Measurements from ENCODE around the gene TEX13D.
"Not testable (repeated sequence)": the region's sequence is repeated elsewhere in the genome, so short reads cannot be mapped to it uniquely, and the experiment has no call there.

The TEX13D gene

DNA sequence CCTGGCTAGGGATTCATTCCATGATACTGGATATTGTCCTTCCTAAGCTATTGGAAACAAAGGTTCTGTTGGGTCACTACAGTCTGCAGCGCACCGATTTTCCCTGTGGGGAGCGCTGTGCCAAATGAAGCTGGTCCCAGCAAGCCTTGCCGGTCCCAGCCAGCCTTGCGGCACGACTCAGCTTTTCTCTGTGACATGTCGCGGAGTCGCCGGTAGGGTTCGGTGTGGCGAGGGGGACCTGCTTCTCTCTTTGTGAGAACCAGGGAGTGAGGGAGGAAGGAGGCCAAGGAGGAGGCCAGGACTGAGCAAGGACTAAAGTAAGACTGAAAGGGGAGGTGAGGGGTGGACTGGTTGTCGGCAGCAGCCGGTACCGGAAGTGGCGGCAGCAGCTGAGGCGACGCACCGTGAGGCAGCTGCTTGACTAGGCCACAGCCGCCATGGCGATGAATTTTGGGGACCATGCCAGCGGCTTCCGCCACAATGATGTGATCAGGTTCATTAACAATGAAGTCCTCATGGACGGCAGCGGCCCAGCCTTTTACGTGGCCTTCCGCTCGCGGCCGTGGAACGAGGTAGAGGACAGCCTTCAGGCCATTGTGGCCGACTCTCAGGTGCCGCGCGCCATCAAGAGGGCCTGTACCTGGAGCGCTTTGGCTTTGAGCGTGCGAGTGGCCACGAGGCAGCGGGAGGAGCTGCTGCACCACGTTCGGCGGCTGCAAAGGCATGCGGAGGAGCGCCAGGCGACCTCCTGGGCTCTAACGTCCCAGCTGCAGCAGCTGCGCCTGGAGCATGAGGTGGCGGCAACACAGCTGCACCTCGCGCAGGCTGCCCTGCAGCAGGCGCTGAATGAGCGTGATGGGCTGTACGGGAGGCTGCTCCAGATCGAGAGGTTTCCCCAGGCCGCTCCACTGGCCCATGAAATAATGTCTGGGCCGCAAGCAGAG, at the start of gene TEX13D:
Gene TEX13D, plus strand, starts transcription at position 180 of the 944 bp plus-strand sequence. Its CDS starts 258 bp downstream, at position 438.
- H3K4me3 ChIP-seq (ENCODE audit: low read length) = no peak within 1 kb of the TSS
- no peak for TF ChIP-seq ZNF274 (IDR thresholded peaks at IDR 0.05; ENCODE audit: low read depth, low read length)

DNA sequence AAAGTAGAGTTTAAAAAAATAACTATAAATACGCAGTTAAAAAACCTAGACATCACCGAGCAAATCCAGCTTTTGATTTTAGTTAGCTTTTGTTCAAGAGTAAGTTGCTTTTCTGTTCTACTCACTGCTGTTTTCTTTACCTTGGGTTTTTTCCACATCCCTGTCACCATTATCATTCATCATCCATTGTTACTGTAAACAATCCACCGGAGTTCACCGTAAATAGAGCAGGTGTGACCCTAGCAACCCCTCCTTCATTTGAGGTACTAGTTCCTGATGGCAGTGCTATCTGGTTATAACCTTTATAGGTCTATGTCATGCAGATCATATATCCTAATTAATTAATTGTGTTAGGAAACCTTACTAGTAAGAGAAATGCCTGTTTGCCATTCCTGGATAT, 43.0 kb upstream of the TEX13D start:
- H3K4me3 ChIP-seq (ENCODE audit: low read length) = no peak overlapping the region
- TF ChIP-seq ZNF274 (IDR thresholded peaks at IDR 0.05; ENCODE audit: low read depth, low read length) = no peak

DNA sequence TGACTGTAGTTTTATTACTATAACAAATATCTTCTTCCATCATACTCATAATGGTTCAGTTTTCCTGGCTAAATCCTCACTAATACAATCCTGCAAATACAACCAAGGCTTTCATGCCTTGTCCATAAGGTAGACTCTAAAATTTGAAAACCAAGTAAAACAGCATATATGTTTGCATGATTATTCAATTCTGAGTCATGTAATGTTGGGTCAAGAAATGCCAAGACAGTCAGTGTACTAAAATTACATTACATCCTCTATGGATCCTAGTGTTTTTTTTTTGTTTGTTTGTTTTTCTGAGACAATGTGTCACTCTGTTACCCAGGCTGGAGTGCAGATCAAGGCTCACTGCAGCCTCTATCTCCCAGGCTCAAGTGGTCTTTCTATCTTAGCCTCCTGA, 38.6 kb upstream of the TEX13D start:
- TF ChIP-seq ZNF274 (IDR thresholded peaks at IDR 0.05; ENCODE audit: low read depth, low read length) = no peak
- H3K4me3 ChIP-seq (ENCODE audit: low read length) = no peak overlapping the region

DNA sequence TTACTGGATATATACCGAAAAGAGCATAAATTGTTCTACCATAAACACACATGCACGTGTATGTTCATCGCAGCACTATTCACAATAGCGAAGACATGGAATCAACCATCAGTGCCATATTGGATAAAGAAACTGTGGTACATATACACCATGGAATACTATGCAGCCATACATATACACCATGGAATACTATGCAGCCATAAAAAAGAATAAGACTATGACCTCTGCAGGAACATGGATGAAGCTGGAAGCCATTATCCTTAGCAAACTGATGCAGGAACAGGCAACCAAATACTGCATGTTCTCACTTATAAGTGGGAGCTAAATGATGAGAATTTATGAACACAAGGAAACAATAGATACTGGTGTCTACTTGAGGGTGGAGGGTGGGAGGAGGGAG, 33.1 kb upstream of the TEX13D start:
- H3K4me3 ChIP-seq (ENCODE audit: low read length) = not testable (repeated sequence)

DNA sequence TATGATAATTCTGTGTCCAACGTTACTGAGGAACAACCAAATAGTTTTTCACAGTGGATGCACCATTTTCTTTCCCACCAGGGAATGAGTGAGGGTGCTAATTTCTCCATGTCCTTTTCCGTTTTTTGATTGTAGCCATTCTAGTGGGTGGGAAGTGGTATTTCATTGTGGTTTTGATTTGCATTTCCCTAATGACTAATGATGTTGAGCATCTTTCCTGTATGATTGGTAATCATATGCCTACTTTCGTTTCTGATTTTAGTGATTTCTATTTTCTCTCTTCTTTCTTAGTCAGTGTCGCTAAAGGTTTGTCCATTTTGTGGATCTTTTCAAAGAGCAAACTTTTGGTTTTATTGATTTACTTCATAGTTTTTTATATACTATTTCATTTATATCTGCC, 32.1 kb upstream of the TEX13D start:
- TF ChIP-seq ZNF274 (IDR thresholded peaks at IDR 0.05; ENCODE audit: low read depth, low read length) = no peak
- H3K4me3 ChIP-seq (ENCODE audit: low read length) = no peak overlapping the region

DNA sequence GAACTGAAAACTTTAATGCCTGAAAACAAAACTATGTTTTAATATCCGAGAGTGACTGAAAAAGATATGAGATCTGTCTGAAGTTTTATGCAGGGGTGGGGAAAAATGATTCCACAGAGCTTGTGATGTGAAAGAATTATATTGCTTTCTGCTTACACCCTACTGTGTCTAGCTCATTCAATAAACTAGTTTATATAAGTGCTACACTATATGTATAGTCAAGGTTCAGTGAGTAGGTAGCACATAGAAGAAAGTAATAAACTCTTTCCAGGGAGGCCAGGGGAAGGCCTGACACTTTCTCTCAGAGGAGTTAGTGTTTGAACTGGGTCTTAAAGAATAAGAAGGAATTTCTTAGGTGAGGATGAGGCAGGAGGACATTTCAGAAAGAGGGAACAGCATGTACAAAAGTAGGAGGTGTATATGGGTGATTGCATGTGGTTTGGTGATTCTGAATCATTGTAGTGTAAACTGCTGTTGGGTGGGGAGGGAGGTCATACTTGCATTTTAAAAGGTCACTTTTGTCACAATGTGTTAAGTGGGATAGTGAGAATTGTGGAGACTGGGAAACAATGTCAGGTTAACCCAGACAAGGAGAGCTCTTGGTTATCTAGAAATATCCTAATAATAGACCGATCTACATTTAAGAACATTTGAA, 25.1 kb upstream of the TEX13D start:
- TF ChIP-seq ZNF274 (IDR thresholded peaks at IDR 0.05; ENCODE audit: low read depth, low read length) = no peak
- H3K4me3 ChIP-seq (ENCODE audit: low read length) = no peak overlapping the region

DNA sequence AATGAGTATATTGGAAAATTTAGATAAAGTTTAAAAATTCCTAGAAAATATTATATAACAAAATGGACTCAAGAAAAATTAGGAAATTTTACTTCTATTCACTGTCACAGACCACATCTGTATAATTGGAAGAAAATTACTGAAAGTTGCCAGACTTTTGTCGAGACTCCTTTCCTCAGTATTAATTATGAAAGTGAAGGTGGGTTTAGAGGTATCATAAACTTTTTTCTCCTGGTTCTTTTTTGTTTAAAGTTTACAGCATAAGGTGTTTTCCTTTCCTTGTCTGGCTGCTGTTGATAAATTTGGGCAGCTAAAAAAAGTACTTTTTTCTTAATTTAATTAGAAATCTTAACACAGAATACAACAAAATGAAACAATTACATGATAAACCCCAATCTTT, 6.7 kb upstream of the TEX13D start:
- H3K4me3 ChIP-seq (ENCODE audit: low read length) = no peak overlapping the region
- no peak for TF ChIP-seq ZNF274 (IDR thresholded peaks at IDR 0.05; ENCODE audit: low read depth, low read length)

DNA sequence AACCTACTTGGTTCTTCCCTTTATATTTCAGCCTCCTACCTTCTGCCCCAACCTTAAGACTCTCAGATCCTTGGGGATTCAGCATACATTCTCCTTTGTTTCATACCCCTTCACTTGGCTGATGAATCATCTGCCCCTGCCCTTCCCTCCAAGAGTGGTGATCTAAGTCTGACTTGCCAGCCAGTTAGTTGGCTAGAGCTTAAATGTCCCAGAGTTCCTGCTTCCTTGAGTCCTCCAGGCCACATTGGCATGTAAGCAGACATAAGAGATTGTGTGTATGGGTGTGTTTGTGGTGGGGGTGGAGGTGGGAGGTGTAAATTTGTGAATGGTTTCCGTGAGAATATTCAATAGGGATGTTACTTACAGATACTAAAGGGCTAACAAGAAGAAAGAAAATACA, 3.7 kb upstream of the TEX13D start:
- no peak overlapping the region for H3K4me3 ChIP-seq (ENCODE audit: low read length)
- no peak for TF ChIP-seq ZNF274 (IDR thresholded peaks at IDR 0.05; ENCODE audit: low read depth, low read length)

DNA sequence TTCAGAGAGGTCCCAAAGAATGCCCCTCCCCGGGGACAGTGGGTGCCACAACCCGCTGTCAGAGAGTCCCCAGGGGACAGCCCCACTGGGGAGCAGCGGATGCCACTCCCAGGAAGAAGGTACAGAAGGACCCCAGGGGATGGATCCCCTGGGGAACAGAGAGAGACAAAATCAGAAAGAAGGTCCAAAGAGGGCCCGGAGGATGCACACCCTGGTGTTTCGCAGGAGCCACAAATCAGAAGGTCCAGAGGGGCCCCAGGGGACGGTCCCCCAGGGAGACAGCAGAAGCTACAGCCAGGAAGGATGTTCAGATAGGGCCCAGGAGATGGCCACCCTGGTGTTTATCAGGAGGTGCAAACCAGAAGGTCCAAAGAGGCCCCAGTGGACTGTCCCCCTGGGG, 1.4 kb downstream of the TEX13D start:
- no peak overlapping the region for H3K4me3 ChIP-seq (ENCODE audit: low read length)
- no peak for TF ChIP-seq ZNF274 (IDR thresholded peaks at IDR 0.05; ENCODE audit: low read depth, low read length)

DNA sequence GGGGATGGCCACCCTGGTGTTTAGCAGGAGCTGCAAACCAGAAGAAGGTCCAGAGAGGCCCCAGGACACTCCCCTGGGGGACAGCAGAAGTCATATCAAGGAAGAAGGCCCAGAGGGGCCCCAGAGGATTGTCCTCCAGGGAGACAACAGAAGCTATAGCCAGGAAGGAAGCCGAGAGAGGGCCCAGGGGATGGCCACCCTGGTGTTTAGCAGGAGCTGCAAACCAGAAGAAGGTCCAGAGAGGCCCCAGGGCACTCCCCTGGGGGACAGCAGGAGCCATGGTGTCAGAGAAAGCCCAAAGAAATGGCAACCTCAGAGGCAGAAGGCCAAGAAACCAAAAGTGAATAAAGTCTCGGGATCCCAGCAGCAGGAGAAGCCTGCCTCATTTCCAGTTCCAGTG, 2.1 kb downstream of the TEX13D start:
- H3K4me3 ChIP-seq (ENCODE audit: low read length) = not testable (repeated sequence)

DNA sequence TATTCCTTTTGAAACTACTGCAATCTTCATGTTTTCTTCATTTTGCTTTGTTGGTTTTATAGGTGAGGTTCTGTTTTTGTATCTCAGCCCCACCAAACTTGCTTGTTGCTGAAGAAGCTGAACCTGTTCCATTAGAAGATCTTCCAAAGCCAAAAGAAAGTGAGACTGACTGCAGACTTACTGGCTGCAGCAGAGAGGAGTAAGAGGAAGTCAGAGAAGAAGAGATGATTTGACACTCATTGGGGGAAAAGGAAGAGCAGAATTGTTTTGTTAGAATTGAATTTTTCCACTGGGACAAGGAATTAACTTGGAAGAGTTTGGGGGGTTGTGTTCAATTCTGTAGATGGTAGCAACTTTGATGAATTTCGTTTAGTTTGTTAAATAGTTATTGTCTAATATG, 3.1 kb downstream of the TEX13D start:
- no peak for TF ChIP-seq ZNF274 (IDR thresholded peaks at IDR 0.05; ENCODE audit: low read depth, low read length)
- no peak overlapping the region for H3K4me3 ChIP-seq (ENCODE audit: low read length)

DNA sequence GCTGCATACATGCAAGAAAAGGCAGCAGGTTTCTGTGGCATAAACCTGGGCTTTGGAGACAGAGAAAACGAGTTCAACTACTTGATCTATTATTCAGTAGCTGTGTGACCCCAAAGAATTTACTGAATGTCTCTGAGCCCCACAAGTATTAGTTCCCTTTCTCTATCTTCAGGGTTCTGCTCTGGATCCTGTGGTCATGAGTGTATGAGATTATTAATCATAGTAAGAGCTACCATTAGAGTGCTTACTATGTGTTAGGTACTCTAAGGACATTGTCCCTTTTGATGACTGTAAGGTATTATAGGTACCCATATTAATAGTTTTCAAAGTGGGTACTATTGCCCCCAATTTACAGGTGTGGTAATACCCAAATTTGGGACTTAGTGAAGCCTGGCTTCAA, 5.5 kb downstream of the TEX13D start:
- TF ChIP-seq ZNF274 (IDR thresholded peaks at IDR 0.05; ENCODE audit: low read depth, low read length) = no peak
- no peak overlapping the region for H3K4me3 ChIP-seq (ENCODE audit: low read length)

DNA sequence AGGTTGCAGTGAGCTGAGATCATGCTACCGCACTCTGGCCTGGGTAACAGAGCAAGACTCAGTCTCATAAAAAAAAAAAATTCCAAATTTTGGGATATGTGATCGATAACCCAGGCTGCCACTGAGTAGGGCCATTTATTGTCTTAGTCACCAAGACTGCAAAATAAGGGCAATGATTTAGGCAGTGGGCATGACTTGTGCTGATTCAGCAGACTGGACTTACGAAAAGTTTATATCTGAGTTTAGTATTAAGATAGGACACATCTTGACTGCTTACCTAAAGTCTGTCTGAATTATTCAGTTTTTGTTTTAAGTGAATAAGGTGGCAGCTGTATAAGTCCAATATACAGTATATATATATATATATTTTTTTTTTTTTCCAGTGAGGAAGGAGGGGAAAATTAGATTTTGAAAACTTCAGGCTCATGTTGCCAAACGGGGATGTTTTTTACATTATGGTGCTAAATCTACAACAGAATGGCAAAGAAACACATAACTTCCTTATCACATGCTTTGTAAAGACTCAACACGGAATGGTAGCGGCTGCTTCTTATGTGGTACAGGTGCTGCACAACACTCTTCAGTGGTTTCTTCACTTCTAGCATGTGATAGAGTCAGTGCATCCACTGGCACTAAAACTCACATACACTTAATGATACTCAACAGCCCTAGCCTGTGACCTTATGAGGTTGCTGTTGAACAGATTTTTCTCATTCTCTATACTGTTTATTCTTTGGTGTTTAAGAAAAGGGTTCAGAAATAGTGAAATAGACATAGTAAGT, 6.5 kb downstream of the TEX13D start:
- TF ChIP-seq ZNF274 (IDR thresholded peaks at IDR 0.05; ENCODE audit: low read depth, low read length) = no peak

DNA sequence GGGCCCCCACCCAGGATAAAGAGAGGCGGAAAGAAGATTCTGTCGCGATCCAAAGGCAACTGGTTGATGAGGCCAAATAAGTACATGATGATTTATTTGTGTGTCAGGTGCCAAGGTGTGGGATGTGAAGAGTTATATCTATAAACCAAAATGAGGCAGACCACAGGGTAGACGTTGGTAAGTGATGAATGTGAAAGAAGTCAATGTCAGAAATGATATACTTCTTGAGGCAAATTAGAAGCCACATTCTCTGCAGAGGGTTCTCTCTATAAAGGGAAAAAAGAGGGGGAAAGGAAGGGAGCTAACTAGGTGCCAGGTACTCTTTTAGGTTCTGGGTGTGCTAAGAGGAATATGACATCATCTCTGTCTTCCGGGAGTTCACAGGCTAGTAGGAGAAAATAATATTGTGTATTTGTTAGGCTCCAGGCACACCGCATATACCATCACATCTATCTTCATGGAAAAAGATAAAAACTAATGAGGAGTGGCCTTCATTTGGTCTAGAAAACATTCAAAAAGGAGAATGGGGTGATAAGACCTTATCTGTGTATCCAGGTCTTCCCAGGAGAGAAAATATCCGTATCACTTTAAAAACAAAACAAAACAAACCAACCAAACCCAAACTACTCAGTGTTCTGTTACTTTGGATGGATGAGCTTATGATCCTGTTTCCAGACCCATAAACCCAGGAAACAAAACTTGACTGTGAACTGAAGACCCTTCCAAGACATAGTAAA, 9.1 kb downstream of the TEX13D start:
- TF ChIP-seq ZNF274 (IDR thresholded peaks at IDR 0.05; ENCODE audit: low read depth, low read length) = no peak
- H3K4me3 ChIP-seq (ENCODE audit: low read length) = no peak overlapping the region

More for the DNA sequence above, 6.5 kb downstream of the TEX13D start:
- no peak overlapping the region for H3K4me3 ChIP-seq (ENCODE audit: low read length)

All from GM08714 (cell line).